Activated T-helper 9 cell treated with anti-CD3 and anti-CD28 coated beads, Interleukin-2, amount 50 U/mL, for 16 hours (primary cell): ENCODE data around the gene UNC5A.

Experiments
- DNase-seq: peaks from one replicate; pipeline ENCODE4 v3.0.0-alpha.2; 2020; ENCODE audit warnings: low read depth

UNC5A gene

DNA sequence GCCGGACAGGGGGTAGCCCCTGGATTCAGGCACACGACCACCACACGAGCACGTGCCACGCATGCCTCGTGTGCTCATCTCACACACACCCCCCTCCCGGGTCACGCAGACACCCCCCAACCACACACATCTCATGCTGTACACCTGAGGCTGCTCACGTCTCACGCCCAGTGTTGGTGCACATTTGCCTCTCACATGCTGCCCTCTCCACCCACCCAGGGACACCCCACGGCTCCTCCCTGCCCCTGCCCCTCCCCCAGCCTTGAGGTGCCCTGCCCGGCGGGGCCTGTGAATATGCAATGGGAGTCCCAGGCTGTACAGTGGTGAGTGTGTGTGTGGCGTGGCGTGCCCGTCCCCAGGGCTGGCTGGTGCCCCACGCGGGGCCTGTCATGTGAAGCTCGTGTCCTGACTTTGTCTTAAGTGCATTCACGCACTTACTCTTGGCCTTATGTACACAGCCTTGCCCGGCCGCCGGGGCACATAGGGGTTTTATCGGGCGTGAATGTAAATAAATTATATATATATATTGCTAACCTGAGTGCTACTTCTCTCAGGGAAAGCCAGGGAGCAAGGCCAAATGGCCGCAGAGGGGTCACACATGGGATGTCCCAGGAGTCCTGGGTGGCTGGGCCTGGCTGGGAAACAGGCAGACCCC, 70.1 kb downstream of the UNC5A start:
- no peak for DNase-seq

DNA sequence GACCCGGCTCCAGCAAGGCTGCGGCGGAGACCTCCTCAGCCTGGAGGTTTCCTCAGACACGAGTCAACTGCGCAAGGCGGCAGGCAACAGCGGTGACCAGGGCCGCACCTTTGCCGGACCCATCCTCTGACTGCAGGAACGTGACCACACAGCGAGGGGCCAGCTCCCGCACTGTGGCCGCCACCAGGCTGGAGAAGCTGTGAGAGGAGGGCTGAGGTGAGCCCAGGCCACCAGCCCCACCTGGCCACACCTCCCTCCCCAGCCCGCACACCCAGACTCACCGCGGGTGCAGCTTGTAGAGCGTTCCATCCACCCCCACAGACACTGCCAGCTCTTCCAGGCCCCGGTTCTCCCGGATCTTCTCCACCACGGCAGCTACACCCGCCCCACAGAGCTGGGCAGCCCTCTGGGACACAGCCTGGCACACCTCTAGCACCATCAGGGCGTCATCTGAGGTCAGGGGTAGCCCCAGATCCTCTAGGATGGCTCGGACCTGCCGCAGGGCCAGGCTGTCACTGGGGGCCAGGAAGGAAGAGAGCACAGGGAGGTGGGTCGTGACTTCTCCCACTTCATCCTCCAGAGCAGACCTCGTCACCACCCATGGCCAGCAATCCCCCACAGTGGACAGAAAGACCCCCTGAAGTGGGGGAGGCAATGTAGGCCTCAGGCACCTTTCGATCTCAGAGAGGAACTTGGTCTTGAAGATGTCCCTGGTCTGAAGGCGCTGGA, 70.8 kb downstream of the UNC5A start:
- no peak for DNase-seq

DNA sequence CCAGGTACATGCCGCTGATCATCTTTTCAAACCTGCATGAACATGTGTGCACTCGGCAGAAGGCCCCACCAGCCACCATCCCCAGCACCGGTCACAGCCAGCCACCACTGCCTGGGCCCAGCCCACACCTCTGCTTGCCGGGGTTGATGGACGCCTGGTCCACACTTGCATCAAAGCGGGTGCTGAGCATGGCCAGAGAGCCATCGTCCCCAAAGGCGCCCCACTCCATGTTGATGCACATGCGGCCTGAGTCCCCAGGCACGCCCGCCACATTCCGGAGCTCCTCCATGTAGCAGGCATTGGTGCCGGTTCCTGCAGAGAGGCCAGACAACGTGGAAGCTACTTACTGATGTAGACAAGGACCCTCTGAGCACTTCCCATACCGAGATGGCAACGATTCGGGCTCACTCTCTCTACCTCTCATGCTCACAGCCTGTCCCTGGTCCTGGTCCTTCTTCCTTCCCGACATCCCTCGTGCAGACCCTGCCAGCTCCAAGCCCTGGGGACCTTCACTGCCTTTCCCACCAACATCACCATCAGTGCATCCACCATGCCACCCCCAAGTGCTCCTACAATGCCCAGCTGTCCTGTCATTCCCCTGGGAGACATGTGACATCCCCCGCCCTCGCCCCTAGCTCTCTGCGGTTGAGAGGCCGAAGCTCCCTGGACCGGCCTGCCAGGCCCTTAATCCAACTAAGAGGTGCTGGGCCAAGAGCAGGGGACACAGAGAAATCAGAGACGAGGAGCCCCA, 71.6 kb downstream of the UNC5A start:
- DNase-seq = no peak

DNA sequence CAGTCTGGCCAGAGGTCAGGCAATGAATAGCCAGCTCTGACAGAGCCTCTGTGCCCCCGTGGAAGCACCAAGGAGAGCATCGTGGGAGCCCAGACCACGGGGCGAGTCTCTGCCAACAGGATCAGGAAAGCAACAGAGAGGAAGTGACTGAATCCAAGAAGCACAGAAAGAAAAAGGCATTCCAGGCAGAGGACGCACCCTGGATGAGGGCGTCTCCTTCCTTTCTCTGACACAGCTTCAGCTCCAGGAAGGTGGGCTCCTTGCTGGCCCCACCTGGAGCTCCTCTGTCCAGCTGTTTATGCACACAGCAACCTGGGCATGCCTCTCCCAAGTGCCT, 72.2 kb downstream of the UNC5A start:
- DNase-seq = no peak

DNA sequence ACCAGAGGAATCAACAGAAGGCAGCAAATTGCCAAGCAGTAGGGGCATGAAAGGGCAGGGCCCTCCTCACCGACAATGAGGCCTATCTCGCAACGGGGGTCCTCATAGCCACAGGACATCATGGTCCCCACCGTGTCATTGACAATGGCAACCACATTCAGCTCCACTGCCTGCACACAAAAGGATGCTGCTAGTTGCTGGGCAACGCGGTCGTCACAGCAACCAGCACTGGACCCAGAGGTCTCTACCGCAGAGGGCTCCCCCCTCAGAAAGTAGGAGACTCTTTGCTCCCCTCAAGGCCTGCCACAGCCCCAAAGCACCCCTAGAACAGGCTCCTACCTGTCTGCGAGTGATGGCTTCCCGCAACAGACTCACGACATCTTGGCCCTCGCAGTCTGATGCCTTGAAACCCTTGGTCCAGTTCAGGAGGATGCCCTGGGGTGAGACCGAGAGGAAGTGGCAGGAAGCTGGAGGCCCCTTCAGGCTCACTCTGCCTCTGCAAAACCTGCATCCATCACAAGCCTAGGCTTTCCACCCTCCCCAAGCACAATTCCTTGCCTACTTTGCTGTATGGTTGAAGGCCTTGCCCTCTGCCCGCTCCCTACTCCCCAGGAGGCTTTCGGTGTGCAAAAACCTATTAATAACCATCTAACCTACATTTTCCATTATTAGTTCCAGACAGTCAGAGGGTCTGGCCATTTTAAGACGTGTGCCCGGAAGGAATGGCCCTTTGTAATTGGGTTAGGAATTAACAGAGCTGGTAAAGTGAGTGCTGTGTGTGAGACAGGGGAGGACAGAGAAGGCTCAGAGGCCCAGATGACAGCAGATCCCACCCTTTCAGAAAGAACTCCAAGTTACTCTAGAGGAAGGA, 73.6 kb downstream of the UNC5A start:
- DNase-seq = no peak

DNA sequence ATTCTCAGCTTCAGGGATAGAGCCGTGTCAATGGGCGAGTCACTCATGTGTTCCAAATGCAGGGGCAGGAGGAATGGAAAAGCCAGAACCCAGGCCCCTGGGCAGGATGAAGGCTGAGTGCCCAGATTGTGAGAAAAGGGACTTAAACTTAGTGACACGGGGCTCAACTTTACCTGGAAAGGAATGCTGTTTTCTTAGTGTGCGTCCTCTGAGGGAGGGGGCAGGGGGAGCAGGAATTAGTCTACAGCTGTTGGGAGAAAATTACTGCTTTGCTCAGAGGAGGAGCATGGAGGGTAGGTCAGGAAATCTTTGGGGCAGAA, 74.2 kb downstream of the UNC5A start:
- no peak for DNase-seq

DNA sequence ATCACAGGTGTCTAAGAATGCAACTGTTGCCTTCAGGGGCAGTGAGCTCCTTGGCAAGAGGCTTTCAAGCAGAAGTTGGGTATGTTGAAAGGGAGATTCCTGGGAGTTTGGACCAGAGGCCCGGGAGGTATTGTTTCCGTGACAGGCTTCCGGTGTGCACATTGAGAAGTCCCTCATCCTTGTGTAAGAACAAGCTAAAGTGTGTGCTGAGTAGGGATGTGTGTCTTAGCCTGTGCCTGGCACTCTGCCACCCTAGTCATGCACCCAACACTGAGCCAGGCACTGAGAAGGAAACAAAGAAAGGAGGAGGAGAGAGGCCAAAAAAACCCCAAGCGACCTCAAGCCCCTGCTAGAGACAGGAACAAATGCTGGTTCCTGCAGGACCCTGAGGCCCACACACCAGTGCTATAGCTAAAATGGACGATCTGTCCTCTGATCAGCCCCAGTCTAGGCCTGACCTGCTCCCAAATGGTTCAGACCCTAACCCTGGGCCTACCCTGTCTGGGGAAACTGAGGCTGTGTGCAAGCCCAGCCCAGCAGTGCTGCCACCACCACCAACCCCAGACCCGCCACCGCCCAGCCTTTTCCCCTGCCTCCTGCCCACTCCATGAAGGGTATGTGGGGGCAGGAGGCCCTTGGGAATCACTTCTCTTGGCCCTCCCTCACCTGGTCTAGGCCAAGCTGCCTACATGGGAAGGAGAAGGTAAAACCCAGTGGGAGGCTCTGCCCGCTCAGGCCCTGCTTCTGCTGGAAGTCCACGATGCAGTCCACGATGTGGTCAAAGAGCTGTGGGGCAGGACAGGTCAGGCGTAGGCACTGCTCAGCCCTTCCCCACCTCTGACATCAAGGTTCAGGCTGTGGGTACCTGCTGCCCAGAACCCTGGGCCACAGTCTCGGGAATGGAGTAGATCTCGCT, 76.2 kb downstream of the UNC5A start:
- no peak for DNase-seq

DNA sequence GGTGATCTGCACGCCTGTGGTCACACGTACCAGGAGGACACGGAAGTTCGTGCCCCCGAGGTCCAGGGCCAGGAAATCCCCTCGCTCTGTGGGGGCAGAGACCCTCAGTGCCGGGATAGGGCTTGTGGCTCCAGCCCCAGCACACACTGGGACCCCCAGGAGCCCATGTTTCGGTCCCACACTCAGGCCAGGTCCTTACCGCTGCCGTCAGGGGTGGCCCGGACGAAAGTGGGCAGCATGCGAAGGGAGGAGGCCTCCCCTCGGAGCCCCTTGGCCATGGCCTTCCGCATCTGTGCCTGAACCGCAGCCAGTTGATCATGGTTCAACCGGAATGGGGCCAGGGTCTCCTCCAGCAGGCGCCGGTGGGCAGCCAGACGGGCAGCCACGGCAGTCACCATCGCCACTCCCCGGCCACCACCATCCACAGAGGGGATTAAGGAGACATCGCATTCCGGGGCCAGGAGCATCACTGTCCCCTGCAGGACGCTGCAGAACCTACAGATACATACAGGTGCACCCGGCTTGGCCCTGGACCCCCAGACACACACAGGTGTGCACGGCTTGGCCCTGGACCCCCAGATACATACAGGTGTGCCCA, 77.0 kb downstream of the UNC5A start:
- DNase-seq = no peak

DNA sequence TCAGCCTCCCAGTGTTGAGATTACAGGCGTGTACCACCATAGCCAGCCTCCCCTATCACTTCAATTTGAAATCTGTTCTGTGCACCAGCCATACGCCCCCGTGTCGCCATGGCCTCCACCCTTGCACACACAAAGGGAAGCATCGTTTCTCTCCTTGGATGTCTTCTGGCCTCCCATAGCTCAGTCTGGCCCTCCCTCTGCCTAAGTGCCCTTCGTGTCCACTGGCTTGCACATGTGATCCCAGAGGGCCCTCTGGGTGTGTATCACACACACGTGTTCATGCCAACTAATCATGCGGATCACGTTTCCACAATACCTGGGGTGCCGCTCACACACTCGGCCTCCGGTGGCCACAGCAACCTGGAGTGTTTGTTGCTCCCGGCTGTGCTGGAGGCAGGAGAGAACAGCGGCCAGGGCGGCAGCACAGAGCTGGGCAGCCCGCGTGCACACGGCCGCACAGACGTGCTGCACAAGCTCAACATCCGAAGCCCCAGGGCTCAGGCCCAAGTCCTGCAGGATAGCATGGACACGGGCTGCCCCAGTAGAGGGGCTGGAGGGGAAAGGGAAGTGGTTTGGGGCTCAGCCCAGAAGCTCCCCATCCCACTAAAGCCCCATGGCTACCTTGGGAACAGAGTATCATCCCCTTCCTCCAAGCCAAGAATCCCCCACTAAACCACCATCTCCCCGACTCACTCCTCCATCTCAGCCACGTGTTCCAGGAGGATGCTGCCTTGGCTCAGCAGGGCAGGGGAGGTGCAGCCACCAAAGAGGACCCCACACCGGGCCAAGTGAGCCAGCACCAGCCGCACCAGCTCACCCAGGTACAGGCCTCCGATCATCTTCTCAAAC, 77.9 kb downstream of the UNC5A start:
- DNase-seq = no peak

DNA sequence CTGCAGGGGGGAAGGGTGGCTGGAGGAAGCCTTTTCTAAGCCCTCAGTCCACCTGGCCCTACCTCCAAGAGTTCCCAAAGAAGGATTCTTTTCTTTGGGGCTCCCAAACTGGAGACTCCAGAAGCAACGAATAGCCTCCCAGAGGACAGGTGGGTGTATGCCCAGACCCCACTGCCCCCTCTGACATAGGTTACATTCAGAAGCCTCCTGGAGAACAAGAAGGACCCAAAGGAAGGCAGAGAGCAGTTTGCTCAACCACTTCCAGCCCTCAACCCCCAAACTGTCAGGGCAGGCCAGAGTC, 78.5 kb downstream of the UNC5A start:
- no peak for DNase-seq

DNA sequence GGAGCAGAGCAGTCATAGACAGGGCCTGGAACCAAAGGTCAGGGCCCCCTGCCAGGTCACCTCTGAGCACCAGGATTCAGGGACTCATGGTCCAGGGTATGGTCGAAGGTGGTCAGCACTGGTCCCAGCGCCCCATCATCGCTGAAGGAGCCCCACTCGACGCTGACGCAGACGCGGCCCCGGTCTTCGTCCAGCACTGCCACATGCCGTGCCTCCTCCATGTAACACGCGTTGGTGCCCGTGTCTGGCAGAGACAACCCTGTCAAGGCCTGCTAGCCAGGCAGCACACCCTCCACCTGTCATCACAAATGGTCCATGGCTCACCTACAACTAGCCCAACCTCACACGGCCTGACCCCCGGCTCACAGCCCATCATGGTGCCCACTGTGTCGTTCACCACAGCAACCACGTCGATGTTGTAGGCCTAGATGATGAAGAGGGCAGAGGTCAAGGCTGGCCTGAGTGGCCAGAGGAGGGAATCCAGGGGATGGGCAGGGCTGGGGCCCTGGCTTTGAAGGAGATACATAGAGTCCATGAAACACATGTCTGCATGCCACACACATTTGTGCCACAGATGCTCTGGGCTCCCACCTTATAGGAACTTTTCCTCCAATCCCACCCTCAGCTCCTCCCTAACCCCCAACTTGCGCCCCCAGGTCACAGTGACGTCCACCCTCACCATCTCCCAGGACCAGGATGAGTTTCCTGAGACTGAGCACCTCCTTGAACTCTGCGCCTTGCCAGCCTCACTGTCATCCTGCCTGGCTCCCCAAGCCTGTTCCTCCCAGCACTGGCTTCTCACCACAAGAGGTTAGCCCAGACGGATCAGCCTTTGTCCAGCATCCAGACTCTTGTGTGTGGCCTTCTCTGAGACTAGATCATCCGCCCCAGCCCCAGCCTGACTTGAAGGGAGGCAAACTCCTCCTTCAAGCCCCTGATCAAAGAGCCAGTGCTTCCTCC, 79.2 kb downstream of the UNC5A start:
- no peak for DNase-seq

DNA sequence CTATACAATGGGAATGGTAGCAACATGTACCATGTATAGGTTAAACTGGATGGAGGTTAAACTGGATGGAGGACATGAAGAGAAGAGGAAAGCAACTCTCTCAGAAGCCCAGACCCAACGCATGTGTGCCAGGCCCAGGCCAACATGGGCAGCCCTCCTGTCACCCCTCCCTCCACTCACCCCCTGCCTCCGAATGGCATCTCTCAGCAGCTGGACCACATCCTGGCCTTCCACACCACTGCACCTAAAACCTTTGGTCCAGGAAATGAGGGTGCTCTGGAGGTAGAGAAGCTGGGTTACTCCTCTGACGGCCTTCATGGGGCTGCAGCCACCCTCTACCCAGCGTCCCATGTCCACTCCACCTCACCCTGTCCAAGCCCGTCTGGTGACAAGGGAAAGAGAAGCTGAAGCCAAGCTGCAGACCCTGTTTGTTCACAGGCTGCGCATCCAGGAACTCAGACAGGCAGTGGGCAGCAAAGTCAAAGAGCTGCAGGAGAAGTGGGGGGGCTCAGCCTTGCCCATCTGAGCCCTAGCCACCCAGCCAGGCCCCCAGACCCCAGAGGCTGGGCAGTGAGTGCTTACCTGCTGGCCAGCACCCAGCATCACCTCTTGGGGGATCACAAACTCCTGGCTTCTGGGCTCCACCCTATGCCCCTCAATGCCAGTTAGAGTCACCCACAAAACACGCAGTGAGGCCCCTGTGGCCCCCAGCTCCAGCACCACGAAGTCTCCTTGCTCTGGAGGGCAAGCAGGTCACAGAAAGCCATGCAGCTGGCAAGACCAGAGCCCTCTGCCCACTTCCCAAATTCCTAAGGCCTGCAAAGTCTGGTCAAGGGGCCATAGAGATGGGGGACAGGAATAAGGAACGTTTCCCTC, 80.3 kb downstream of the UNC5A start:
- DNase-seq = no peak

DNA sequence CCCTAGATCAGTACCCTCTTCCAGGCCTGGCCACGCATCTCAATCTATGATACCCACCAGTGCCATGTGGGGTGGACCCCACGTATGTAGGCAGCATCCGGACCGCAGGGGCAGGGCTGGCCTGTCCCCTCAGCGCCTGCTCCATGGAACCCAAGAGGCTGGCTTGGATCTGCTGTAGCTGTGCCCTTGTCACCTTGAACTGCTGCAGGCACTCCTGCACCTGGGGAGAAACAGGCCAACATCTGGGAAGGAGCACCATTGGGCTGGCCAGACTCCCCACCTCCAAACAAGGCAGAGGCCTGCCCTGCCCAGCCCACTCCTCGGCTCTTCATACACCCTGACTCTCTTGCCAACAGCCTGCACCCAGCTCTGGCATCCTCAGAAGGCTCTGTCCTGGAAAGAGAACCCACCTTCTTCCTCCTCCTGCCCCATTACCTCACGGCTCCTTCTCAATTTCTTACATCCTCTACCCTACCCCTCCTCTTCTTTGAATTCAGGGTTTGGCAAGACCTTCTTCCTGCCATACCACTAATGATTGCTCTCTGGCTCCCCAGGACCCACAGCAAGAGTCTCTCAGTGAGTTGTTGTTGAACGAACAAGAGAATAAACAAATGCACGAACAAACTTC, 81.1 kb downstream of the UNC5A start:
- DNase-seq = no peak

DNA sequence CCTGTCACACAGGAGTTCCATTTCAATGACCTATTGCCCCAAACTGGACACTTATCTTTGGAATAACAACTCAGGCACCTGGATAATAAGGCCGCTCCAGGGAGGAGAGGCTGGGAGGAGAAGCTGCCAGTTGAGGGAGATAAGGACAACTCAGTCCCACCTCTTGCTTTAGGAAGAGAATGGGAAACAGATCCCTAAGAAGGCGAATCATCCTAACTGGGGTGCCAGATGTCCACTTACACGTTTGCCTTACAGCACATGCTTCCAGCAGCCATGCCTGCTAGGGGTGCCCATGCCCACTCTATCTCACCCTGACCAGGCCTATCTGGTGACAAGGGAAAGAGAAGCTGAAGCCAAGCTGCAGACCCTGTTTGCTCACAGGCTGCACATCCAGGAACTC, 82.3 kb downstream of the UNC5A start:
- no peak for DNase-seq

DNA sequence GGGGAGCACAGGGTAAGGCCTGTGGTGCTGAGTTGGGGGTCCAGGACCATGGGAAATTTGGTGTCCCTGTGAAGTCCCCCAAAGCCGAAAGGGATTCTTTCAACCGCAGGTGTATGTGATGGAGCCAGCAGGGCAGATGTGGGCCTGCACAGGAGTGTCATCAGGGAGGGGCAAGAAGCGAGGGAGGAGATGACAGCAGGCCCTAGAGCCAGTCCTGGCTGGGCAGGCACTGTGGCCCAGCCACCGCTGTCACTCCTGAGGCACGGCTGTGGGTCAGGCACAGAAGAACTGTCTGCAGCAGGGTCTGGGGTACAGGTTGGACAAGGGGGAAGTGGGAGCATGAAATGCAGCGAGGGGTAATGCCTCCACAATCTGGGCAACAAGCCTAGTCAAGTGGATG, 83.9 kb downstream of the UNC5A start:
- no peak for DNase-seq

DNA sequence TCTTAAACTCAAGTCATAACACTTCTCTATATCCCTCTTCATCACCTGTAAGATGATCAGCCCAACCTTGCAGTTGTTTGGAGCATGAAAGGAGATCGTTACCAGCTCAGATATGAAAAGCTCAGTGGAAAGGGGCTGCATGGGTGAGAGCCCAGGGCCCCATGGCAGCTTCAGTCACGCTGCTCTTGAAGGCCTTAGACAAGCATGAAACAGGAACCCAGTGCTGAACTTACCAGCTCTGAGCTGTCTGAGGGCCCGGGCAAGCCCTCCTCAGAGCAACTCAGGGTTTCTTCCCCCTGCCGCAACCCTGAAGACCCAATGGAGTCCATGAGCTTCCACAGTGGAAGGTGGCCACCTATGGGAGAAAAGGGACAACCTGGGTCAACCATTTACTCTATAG, 85.5 kb downstream of the UNC5A start:
- DNase-seq = no peak

DNA sequence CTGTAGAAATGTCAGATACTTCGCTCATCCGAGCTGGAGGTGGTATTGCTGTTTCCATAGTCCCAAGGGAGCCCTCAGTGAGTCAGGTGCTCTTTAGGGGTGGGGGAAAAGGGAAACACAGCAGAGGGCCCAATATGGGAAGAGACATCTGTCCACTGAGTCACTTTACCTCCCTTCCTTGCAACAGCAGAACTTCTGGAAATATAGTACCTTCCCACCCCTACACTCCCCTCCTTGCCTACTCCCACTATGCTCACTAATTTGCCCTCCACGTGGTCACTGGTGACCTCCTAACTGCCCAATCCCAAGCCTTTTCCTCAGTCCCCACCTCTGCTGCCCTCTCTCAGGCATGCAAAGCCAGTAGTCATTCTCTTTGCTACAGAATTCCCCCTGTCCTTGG, 86.9 kb downstream of the UNC5A start:
- DNase-seq = no peak
